Measurements from ENCODE around the gene KCNJ10.

The KCNJ10 gene

DNA sequence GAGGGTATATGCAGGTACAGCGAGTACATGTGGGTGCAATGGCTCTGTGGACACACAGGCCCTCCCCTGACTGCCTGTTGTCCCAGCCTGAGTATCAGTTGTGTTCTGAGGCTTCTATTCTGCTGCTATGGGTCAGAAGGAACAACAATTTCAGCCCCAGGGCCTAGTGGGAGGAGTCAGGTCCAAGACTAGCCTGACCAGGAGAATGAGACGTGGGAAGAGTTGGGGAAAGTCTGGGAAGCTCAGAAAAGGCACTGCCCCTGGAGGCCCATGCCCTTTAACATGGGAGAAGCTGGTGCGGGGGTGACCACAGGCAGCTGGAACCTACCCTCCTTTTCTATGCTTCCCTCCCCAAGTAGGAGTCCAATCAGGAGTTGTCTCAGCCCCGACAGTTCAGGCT, 20.8 kb upstream of the KCNJ10 start:
- H3K4me3 ChIP-seq (ENCODE audit: low read length) = no peak overlapping the region
- H3K36me3 ChIP-seq (replicated peaks; ENCODE audit: low read depth, low read length) = no peaks in the 10 kb centered on the region
- H2AFZ ChIP-seq (ENCODE audit: low read depth, low read length) = no peak overlapping the region
- H4K20me1 ChIP-seq (ENCODE audit: insufficient read depth, low read length) = no peaks in the 10 kb centered on the region
- no peak overlapping the region for H3K4me2 ChIP-seq (ENCODE audit: low read length)
- TF ChIP-seq, protein P1, sequence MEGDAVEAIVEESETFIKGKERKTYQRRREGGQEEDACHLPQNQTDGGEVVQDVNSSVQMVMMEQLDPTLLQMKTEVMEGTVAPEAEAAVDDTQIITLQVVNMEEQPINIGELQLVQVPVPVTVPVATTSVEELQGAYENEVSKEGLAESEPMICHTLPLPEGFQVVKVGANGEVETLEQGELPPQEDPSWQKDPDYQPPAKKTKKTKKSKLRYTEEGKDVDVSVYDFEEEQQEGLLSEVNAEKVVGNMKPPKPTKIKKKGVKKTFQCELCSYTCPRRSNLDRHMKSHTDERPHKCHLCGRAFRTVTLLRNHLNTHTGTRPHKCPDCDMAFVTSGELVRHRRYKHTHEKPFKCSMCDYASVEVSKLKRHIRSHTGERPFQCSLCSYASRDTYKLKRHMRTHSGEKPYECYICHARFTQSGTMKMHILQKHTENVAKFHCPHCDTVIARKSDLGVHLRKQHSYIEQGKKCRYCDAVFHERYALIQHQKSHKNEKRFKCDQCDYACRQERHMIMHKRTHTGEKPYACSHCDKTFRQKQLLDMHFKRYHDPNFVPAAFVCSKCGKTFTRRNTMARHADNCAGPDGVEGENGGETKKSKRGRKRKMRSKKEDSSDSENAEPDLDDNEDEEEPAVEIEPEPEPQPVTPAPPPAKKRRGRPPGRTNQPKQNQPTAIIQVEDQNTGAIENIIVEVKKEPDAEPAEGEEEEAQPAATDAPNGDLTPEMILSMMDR (IDR thresholded peaks at IDR 0.05; ENCODE audit: low read depth, low read length) = no peak
- no peak for TF ChIP-seq EZH2phosphoT487 (IDR thresholded peaks at IDR 0.05; ENCODE audit: low read depth)
- no peaks in the 10 kb centered on the region for H3K27me3 ChIP-seq (ENCODE audit: low read depth, low read length)
- H3K9ac ChIP-seq (ENCODE audit: low read length) = no peak overlapping the region
- H3K27ac ChIP-seq (ENCODE audit: low read length) = no peak overlapping the region
- no peaks in the 10 kb centered on the region for H3K79me2 ChIP-seq (ENCODE audit: low read length)
- H3K9me3 ChIP-seq (ENCODE audit: insufficient read depth, low read length) = no peaks in the 10 kb centered on the region
- no peaks in the 10 kb centered on the region for H3K4me1 ChIP-seq (ENCODE audit: low read length)

DNA sequence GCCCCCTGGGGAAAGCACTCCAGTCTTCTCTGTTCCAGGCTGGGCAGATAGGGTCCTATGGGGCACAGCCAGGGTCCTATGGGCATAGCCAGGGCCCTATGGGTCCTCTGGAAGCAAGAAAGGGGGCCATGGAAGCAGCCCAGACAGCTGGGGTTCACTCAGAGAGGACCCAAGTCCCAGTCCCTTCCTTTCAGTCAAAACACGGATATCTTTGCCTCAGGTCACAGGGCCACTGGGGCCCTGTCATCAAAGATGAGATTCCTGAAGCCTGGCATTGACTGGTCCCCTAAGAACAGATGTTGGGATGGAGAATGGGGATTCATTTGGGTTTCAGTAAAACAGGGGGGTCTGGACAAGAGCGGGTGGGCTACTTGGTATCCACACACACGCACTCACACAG, 19.9 kb upstream of the KCNJ10 start:
- H3K4me1 ChIP-seq (ENCODE audit: low read length) = no peaks in the 10 kb centered on the region
- no peaks in the 10 kb centered on the region for H3K27me3 ChIP-seq (ENCODE audit: low read depth, low read length)

DNA sequence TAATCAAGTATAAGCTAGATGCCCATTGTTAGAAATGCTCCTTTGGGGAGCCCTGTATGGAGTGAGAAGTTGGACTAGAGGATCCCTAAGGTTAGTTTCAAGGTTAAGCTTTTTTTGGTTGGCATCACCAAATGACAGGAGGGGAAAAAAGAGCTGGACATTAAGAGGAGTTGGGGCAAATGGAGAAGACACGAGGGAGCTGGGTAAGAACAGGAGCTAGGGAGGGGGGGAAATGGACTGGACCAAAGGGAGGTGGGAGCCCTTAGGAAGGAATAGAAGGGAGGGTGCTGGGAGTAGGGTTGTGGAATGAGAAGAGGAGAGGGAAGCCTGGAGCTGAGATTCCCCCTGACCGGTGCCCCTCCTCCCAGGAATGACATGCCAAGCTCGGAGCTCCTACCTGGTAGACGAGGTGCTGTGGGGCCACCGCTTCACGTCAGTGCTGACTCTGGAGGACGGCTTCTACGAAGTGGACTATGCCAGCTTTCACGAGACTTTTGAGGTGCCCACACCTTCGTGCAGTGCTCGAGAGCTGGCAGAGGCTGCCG, 17.2 kb upstream of the KCNJ10 start:
- no peak overlapping the region for H3K9ac ChIP-seq (ENCODE audit: low read length)
- no peak overlapping the region for H3K4me3 ChIP-seq (ENCODE audit: low read length)
- H3K9me3 ChIP-seq (ENCODE audit: insufficient read depth, low read length) = no peaks in the 10 kb centered on the region
- TF ChIP-seq, protein P1 (IDR thresholded peaks at IDR 0.05; ENCODE audit: low read depth, low read length) = no peak
- TF ChIP-seq EZH2phosphoT487 (IDR thresholded peaks at IDR 0.05; ENCODE audit: low read depth) = no peak
- no peak overlapping the region for H3K27ac ChIP-seq (ENCODE audit: low read length)
- H3K4me1 ChIP-seq (ENCODE audit: low read length) = no peaks in the 10 kb centered on the region
- H3K4me2 ChIP-seq (ENCODE audit: low read length) = no peak overlapping the region
- H3K27me3 ChIP-seq (ENCODE audit: low read depth, low read length) = no peaks in the 10 kb centered on the region
- no peaks in the 10 kb centered on the region for H4K20me1 ChIP-seq (ENCODE audit: insufficient read depth, low read length)
- H3K79me2 ChIP-seq (ENCODE audit: low read length) = no peaks in the 10 kb centered on the region
- no peak overlapping the region for H2AFZ ChIP-seq (ENCODE audit: low read depth, low read length)
- H3K36me3 ChIP-seq (replicated peaks; ENCODE audit: low read depth, low read length) = no peaks in the 10 kb centered on the region

More for the DNA sequence above, 19.9 kb upstream of the KCNJ10 start:
- TF ChIP-seq, protein P1 (IDR thresholded peaks at IDR 0.05; ENCODE audit: low read depth, low read length) = no peak
- no peak for TF ChIP-seq EZH2phosphoT487 (IDR thresholded peaks at IDR 0.05; ENCODE audit: low read depth)
- Histone ChIP-seq H3K79me2 (ENCODE audit: low read length) (no peaks in the 10 kb centered on the region), H3K36me3 (replicated peaks; ENCODE audit: low read depth, low read length) (no peaks in the 10 kb centered on the region), H3K4me2 (ENCODE audit: low read length) (no peak overlapping the region), H3K9ac (ENCODE audit: low read length) (no peak overlapping the region), H2AFZ (ENCODE audit: low read depth, low read length) (no peak overlapping the region), H3K27ac (ENCODE audit: low read length) (no peak overlapping the region), H3K9me3 (ENCODE audit: insufficient read depth, low read length) (no peaks in the 10 kb centered on the region), H4K20me1 (ENCODE audit: insufficient read depth, low read length) (no peaks in the 10 kb centered on the region), H3K4me3 (ENCODE audit: low read length) (no peak overlapping the region)

DNA sequence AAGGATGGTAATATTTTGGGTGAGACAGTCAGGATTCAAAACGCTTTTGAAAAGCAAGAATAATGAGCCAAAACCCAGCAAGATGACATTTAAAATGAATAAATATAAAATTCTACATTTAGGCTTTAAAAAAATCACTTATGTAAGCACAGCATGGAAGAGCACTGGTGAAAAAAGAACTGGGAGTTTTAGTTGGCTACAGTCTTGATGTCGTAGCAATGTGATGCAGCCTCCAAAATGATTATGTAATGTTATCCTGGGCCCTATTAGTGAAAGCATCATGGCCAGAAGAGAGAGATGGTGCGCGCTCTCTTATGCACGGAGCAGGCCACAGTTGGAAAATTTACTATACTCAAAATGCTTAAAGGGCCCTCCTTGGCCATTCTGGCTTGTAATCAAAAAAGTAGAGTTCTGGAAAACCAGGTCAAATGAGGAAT, 16.5 kb upstream of the KCNJ10 start:
- no peak overlapping the region for H3K4me2 ChIP-seq (ENCODE audit: low read length)
- peaks cover 4% of the 10 kb centered on the region; the same call in 1 of the 2 replicates for H3K27me3 ChIP-seq (ENCODE audit: low read depth, low read length)
- no peaks in the 10 kb centered on the region for H3K79me2 ChIP-seq (ENCODE audit: low read length)
- H4K20me1 ChIP-seq (ENCODE audit: insufficient read depth, low read length) = no peaks in the 10 kb centered on the region
- H3K9ac ChIP-seq (ENCODE audit: low read length) = no peak overlapping the region
- H2AFZ ChIP-seq (ENCODE audit: low read depth, low read length) = no peak overlapping the region
- TF ChIP-seq EZH2phosphoT487 (IDR thresholded peaks at IDR 0.05; ENCODE audit: low read depth) = no peak
- TF ChIP-seq, protein P1 (IDR thresholded peaks at IDR 0.05; ENCODE audit: low read depth, low read length) = no peak
- H3K4me1 ChIP-seq (ENCODE audit: low read length) = no peaks in the 10 kb centered on the region
- H3K4me3 ChIP-seq (ENCODE audit: low read length) = no peak overlapping the region
- H3K9me3 ChIP-seq (ENCODE audit: insufficient read depth, low read length) = no peaks in the 10 kb centered on the region
- H3K36me3 ChIP-seq (replicated peaks; ENCODE audit: low read depth, low read length) = no peaks in the 10 kb centered on the region
- no peak overlapping the region for H3K27ac ChIP-seq (ENCODE audit: low read length)

Data from OCI-LY3 (cell line).